ENCODE results near the gene ISG20L2.

Gene ISG20L2

DNA sequence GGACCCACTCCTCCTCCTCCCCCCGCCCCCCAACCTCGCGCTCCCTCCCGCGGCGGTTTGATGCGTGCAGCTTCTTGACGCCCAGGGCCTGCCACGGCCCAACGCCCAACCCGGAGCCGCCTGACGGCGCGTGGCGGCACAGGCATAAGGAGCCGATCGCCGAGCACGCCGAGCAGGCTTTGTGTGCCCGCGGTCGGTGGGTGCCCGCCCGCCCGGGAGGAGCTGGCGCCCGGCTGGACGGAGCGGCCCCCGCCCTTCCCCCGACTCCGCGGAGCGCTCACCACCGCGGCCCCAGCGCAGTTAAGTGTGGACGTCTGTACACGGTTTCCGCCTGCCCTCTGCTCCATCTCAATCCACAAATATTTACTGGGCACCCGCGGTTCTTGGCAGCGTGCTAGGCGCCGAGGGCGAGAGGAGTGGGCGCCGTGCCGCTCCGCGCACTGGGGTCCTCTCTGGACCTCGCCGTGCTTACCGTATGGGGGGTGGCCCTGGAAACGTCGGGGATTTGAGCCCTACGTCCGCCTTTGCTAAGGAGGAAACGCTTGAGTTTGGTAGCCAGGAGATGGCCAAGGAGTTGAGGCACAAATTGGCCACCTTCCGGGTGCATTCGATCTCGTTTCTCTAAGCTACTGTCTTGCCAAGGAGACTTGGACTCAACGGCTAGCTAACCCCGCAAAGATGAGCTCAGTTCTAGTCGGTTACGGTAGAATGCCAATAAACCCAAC is 23.4 kb upstream of the ISG20L2 start:
- TF ChIP-seq ZBTB7A (IDR thresholded peaks at IDR 0.05; ENCODE audit: low read depth) (peak; percentile 83), EP300 (IDR thresholded peaks at IDR 0.05; ENCODE audit: borderline replicate concordance) (peak; percentile 18; the same call in 1 of the 2 replicates), TCF12 (IDR thresholded peaks at IDR 0.05; ENCODE audit: low read depth) (no peak), TAF1 (IDR thresholded peaks at IDR 0.05; ENCODE audit: low read depth) (peak; percentile 63), EGR1 (IDR thresholded peaks at IDR 0.05) (no peak), NFIC (IDR thresholded peaks at IDR 0.05) (no peak), USF1 (IDR thresholded peaks at IDR 0.05) (peak; percentile 79), TEAD4 (IDR thresholded peaks at IDR 0.05) (0 out of 2 replicates have a peak, but pooled peaks have one; percentile 18), YY1 (IDR thresholded peaks at IDR 0.05; ENCODE audit: low read depth) (peak; percentile 81)
- TF ChIP-seq, protein P1, sequence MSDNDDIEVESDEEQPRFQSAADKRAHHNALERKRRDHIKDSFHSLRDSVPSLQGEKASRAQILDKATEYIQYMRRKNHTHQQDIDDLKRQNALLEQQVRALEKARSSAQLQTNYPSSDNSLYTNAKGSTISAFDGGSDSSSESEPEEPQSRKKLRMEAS (IDR thresholded peaks at IDR 0.05) = peak; percentile 94

- peak; percentile 90 for TF ChIP-seq FOXM1 (IDR thresholded peaks at IDR 0.05; ENCODE audit: borderline replicate concordance, low read depth)
- TF ChIP-seq, protein P1 (IDR thresholded peaks at IDR 0.05) = no peak
- TF ChIP-seq, protein P2, sequence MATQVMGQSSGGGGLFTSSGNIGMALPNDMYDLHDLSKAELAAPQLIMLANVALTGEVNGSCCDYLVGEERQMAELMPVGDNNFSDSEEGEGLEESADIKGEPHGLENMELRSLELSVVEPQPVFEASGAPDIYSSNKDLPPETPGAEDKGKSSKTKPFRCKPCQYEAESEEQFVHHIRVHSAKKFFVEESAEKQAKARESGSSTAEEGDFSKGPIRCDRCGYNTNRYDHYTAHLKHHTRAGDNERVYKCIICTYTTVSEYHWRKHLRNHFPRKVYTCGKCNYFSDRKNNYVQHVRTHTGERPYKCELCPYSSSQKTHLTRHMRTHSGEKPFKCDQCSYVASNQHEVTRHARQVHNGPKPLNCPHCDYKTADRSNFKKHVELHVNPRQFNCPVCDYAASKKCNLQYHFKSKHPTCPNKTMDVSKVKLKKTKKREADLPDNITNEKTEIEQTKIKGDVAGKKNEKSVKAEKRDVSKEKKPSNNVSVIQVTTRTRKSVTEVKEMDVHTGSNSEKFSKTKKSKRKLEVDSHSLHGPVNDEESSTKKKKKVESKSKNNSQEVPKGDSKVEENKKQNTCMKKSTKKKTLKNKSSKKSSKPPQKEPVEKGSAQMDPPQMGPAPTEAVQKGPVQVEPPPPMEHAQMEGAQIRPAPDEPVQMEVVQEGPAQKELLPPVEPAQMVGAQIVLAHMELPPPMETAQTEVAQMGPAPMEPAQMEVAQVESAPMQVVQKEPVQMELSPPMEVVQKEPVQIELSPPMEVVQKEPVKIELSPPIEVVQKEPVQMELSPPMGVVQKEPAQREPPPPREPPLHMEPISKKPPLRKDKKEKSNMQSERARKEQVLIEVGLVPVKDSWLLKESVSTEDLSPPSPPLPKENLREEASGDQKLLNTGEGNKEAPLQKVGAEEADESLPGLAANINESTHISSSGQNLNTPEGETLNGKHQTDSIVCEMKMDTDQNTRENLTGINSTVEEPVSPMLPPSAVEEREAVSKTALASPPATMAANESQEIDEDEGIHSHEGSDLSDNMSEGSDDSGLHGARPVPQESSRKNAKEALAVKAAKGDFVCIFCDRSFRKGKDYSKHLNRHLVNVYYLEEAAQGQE (IDR thresholded peaks at IDR 0.05; ENCODE audit: low read depth) = 0 out of 2 replicates have a peak, but pooled peaks have one; percentile 1
These were observed 22.8 kb upstream of the ISG20L2 start, which contains the start of gene HDGF for GRCh38 chr1:156751451-156751756. Gene HDGF, minus strand, starts transcription at chr1:156751675. Its CDS starts 246 bp downstream, at chr1:156751429.

DNA sequence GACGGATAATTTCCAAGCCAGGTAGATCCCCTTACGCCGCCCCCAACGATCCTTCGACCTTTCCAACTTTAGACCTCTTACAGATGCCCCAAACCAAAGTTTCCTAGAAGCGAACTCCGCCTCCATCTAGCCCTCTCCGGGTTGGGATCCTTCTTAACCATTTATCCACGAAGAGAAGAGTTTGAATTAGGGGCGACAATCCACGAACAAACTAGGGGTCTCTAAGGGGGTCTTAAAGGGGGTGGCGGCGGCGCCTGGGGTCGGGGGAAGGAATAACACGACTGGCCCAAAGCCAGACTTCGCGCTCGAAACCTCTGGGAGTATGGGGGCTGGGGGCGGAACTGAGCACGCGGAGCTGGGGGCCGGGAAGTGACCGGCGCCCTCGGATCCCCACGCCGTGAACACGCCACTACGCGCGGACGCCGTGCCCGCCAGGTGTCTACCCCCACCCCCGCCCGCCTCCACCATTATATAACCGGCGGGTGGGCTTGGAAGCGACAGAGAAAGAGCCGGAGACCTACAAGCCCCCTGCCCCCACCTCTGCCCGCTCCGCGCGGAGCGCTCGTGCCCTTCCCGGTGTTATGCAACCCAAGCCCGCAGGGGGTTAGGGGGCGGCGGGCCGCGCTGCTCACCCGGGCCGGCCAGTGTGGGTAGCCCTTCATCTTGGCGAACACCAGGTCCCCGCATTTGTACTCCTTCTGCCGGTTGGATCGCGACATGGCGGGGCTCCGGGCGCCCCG is 22.3 kb upstream of the ISG20L2 start:
- peak; percentile 91 for TF ChIP-seq CEBPB (IDR thresholded peaks at IDR 0.05)
- TF ChIP-seq, protein P1 (IDR thresholded peaks at IDR 0.05) = no peak; the same call in 1 of the 2 replicates
- peak; percentile 38 for TF ChIP-seq TAF1 (IDR thresholded peaks at IDR 0.05; ENCODE audit: low read depth)
- peak; percentile 34 for TF ChIP-seq ZBTB7A (IDR thresholded peaks at IDR 0.05; ENCODE audit: low read depth)

- TF ChIP-seq ZBTB7A (IDR thresholded peaks at IDR 0.05; ENCODE audit: low read depth) = peak; percentile 37; the same call in 1 of the 2 replicates
- no peak for TF ChIP-seq CREB1 (IDR thresholded peaks at IDR 0.05; ENCODE audit: low read depth)
- TF ChIP-seq TCF12 (IDR thresholded peaks at IDR 0.05; ENCODE audit: low read depth) = no peak
- no peak for TF ChIP-seq EP300 (IDR thresholded peaks at IDR 0.05; ENCODE audit: borderline replicate concordance)
- 0 out of 2 replicates have a peak, but pooled peaks have one; percentile 39 for TF ChIP-seq EGR1 (IDR thresholded peaks at IDR 0.05)
- TF ChIP-seq TAF1 (IDR thresholded peaks at IDR 0.05; ENCODE audit: low read depth) = 0 out of 2 replicates have a peak, but pooled peaks have one; percentile 30
- 0 out of 2 replicates have a peak, but pooled peaks have one; percentile 22 for TF ChIP-seq YY1 (IDR thresholded peaks at IDR 0.05; ENCODE audit: low read depth)
- TF ChIP-seq, protein P1 (IDR thresholded peaks at IDR 0.05) = peak; percentile 60
These were observed 21.7 kb upstream of the ISG20L2 start for GRCh38 chr1:156750191-156750672.

- TF ChIP-seq RAD21 (IDR thresholded peaks at IDR 0.05; ENCODE audit: low read depth) (no peak), CREB1 (IDR thresholded peaks at IDR 0.05; ENCODE audit: low read depth) (no peak), EP300 (IDR thresholded peaks at IDR 0.05; ENCODE audit: borderline replicate concordance) (no peak), CEBPB (IDR thresholded peaks at IDR 0.05) (no peak), NFIC (IDR thresholded peaks at IDR 0.05) (no peak), TEAD4 (IDR thresholded peaks at IDR 0.05) (no peak), ZBTB7A (IDR thresholded peaks at IDR 0.05; ENCODE audit: low read depth) (no peak)
- TF ChIP-seq, protein P2 (IDR thresholded peaks at IDR 0.05; ENCODE audit: low read depth) = no peak
These were observed 21.0 kb upstream of the ISG20L2 start for GRCh38 chr1:156749419-156750118.

All from Ishikawa (cell line).